ENCODE measurements around the gene WDR31.
A peak's percentile ranks its signal among the peaks of the same experiment; 100 is the strongest.
"Not testable (repeated sequence)": the region's sequence is repeated elsewhere in the genome, so short reads cannot be mapped to it uniquely, and the experiment has no call there.

Gene WDR31

DNA sequence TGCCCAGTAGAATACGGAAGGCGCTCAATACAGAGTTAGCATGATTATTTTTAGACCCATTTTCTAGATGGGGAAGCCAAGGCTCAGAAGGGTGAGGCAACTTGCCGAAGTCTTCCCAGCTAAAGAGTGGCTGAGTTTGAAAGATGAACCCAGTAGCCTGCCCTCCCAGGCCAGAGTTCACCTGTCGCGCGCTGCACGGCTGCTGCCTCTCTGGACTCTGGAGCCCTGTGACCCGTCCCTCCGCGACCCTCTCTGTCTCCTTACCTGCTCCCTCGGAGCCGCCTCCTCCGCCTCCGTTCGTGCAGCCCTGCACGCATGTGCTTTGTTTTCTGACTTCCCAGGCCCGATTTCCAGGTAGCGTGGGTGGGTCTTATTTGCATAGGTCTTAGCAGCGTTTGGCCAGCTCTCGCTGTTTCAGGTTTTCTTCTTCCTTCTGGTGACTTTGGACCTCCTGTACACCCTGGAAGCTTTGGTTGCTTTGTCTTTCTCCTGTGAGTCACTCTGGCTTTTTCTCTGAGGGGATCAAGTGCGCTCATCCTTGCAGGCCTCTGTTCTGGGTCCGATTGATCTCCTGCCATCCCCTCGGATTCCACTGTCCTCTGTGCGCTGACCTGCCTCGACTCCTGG, 37.2 kb downstream of the WDR31 start, which contains the start of gene RNF183:
TSS of gene RNF183 (minus strand) at position 585 of the 627 bp plus-strand sequence. CDS start 5,192 bp downstream, outside the sequence.
- DNase-seq (ENCODE audit: low read depth in 2 of 2): no peak
- no peak for TF ChIP-seq CTCF (IDR thresholded peaks at IDR 0.05; ENCODE audit: low read depth, low read length)
- H3K4me3 ChIP-seq (replicated peaks in 1 of 2; ENCODE audit: low read depth in 2 of 2, low read length in 2 of 2): no peak within 1 kb of the TSS

DNA sequence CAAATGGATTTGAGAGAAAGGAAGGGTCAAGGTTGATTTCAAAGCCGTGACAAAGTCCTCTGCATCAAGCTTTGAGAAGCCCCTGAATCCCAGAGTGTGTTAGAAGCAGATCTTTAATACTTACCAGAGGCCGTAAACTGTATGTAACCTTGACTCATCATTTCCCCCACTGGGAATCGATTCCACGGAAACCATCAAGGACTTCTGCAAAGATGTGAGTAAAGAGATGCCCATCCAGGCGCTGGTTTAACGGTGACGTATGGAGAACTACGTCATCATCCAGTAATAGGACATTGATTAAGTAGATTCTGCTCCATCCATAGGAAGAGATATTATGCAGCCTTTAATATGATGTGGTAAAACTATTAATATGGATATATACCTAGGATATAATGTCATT, 38.5 kb downstream of the WDR31 start:
- no peak overlapping the region for H3K4me3 ChIP-seq (replicated peaks in 1 of 2; ENCODE audit: low read depth in 2 of 2, low read length in 2 of 2)
- no peak for DNase-seq (ENCODE audit: low read depth in 2 of 2)
- no peak for TF ChIP-seq CTCF (IDR thresholded peaks at IDR 0.05; ENCODE audit: low read depth, low read length)

DNA sequence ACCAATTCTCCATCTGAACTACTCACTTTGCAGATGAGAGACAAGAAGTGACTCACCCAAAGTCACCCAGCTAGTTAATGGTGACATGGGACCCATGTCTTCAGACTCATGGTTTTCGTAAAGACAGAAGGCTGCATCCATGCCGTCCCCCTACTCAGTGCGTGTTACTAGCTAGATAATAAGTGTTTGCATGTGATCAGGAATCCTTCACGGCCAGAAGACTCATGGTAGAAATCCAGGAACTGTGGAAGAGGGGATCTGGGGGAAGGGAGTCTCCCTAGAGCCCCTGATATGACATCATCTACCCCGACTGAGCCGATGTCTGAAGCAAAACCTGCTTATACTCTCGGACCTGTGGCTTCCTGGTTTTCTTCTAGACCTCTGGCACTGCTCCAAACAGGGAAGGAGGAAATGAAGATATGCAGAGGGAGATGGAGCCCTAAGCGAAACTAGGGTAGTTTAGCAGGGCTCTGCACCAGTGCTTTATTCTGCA, 40.2 kb downstream of the WDR31 start:
- TF ChIP-seq CTCF (IDR thresholded peaks at IDR 0.05; ENCODE audit: low read depth, low read length): no peak
- no peak overlapping the region for H3K4me3 ChIP-seq (replicated peaks in 1 of 2; ENCODE audit: low read depth in 2 of 2, low read length in 2 of 2)
- peak; percentile 22 to 58 for DNase-seq (ENCODE audit: low read depth in 2 of 2)

- DNase-seq (ENCODE audit: low read depth in 2 of 2): no peak
- no peak for TF ChIP-seq CTCF (IDR thresholded peaks at IDR 0.05; ENCODE audit: low read depth, low read length)
- no peak overlapping the region for H3K4me3 ChIP-seq (replicated peaks in 1 of 2; ENCODE audit: low read depth in 2 of 2, low read length in 2 of 2)
Observed at GRCh38 chr9:113298924-113299770, 40.9 kb downstream of the WDR31 start.

DNA sequence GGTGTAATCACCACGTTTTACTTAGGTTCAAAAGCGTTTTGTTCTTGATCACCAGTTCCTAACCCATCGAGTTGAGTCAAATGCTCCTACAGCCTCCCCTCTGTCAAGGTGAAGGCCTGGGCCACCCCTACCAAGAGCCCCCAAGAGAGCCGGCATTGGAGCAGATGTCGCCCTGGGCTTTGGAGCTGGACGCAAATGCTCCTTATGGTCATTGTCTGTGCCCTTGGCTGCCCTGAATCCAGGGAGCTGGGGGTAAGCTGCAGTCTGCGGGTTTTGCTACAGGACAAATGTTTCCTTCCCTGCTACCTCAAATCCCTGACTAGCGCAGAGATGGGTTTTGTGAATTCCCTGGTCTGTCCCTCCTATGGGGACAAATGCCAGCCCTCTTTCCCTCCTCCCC, 41.8 kb downstream of the WDR31 start:
- no peak for DNase-seq (ENCODE audit: low read depth in 2 of 2)
- TF ChIP-seq CTCF (IDR thresholded peaks at IDR 0.05; ENCODE audit: low read depth, low read length): no peak
- no peak overlapping the region for H3K4me3 ChIP-seq (replicated peaks in 1 of 2; ENCODE audit: low read depth in 2 of 2, low read length in 2 of 2)

DNA sequence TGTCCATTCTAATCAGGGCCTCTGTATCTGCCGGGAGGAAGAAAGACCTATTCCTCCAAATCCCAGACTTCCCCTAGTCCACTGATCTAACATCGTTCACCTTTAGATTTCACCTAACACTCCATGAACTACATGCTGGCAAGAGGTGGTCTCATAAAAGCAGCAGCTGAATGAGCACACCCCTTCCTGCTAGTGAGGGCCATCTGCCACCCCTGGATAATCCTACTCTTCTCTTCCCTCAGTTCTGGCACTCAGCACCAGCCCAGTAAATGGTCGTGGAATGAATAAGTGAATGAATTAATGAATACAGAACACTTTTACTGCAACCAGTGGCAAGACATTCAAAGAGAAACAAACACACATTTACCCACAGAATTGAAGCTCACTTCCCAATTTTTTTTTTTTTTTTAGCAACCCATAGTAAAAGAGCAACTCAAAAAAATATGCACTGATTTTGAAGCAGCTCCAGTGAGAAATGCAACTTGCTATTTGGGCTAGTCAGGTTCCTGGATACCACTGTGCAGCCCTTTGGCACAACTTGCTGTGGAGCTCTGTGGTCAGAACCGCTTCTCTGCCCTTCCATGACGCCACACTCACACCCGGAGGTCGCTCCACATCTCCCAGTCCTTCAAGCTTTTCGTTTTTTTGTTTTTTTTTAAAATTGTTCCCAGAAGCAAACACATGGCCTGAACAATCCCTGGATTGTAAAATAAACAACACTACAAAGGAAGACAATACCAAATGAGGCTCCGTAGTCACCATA, 43.1 kb downstream of the WDR31 start:
- no peak overlapping the region for H3K4me3 ChIP-seq (replicated peaks in 1 of 2; ENCODE audit: low read depth in 2 of 2, low read length in 2 of 2)
- no peak for DNase-seq (ENCODE audit: low read depth in 2 of 2)
- no peak for TF ChIP-seq CTCF (IDR thresholded peaks at IDR 0.05; ENCODE audit: low read depth, low read length)

DNA sequence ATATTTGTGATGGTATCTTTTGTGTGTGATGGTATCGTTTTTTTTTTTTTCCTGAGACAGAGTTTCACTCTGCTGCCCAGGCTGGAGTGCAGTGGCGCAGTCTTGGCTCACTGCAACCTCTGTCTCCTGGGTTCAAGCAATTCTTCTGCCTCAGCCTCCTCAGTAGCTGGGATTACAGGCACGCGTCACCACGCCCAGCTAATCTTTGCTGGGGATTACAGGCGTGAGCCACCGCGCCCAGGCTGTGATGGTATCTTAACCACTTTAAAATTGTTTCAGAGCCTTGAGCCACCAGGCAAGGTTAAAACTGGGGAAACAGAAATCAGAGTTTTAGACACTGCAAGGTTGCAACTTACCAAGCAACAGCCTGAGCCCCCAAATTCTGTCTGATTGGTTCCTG, 43.8 kb downstream of the WDR31 start:
- DNase-seq (ENCODE audit: low read depth in 2 of 2); H3K4me3 ChIP-seq (replicated peaks in 1 of 2; ENCODE audit: low read depth in 2 of 2, low read length in 2 of 2): not testable (repeated sequence)
